GM23338 (cell line): ENCODE results near the gene NOC3L. TPM values are rescaled to one million over a fixed set of nuclear protein-coding genes. Genes with fewer than 3 reads are reported as not detected.

Source experiments
- ATAC-seq: fragments of 200-7000 bp; cut with Tn5 transposase; 3 replicates; pipeline ENCODE4 v1.9.1; 2020
- DNase-seq: peaks from one replicate; pipeline ENCODE4 v3.0.0-alpha.2; 2015; ENCODE audit warnings: low spot score
- H2AFZ ChIP-seq: fragments of 200-600 bp; sonication (generic); 2 replicates; pipeline ENCODE4 v1.8.0; 2016; ENCODE audit warnings: antibody characterized with exemption, mild to moderate bottlenecking, moderate library complexity
- H3F3A ChIP-seq: fragments of 200-600 bp; sonication (generic); replicated peaks from 2 replicates; pipeline ENCODE4 v1.8.0; 2017; ENCODE audit warnings: antibody characterized with exemption, mixed run types, low read depth
- H3K27ac ChIP-seq: fragments of 200-600 bp; sonication (generic); 2 replicates; pipeline ENCODE4 v1.6.1; 2016; ENCODE audit warnings: low read depth
- H3K27me3 ChIP-seq: fragments of 200-600 bp; sonication (generic); 2 replicates; pipeline ENCODE4 v1.8.0; 2016; ENCODE audit warnings: mild to moderate bottlenecking, mixed run types, moderate library complexity; ENCODE audit not compliant: insufficient read depth
- H3K36me3 ChIP-seq: fragments of 200-600 bp; sonication (generic); 2 replicates; pipeline ENCODE4 v1.8.0; 2016; ENCODE audit warnings: mild to moderate bottlenecking; ENCODE audit not compliant: insufficient read depth
- H3K4me1 ChIP-seq: fragments of 200-600 bp; sonication (generic); 2 replicates; pipeline ENCODE4 v1.8.0; 2016; ENCODE audit warnings: mild to moderate bottlenecking, moderate library complexity; ENCODE audit not compliant: insufficient read depth
- H3K4me2 ChIP-seq: fragments of 200-600 bp; sonication (generic); 2 replicates; pipeline ENCODE4 v1.7.1; 2017; ENCODE audit warnings: mixed run types
- H3K4me3 ChIP-seq: fragments of 200-600 bp; sonication (generic); 2 replicates; pipeline ENCODE4 v1.6.1; 2016; ENCODE audit warnings: mixed run types
- H3K79me2 ChIP-seq: fragments of 200-600 bp; sonication (generic); replicated peaks from 2 replicates; pipeline ENCODE4 v1.8.0; 2017; ENCODE audit warnings: mild to moderate bottlenecking; ENCODE audit not compliant: insufficient read depth
- H3K9me2 ChIP-seq: fragments of 200-600 bp; sonication (generic); 2 replicates; pipeline ENCODE4 v1.8.0; 2017; ENCODE audit not compliant: insufficient read depth
- H4K20me1 ChIP-seq: fragments of 200-600 bp; sonication (generic); replicated peaks from 2 replicates; pipeline ENCODE4 v1.8.0; 2017; ENCODE audit warnings: mild to moderate bottlenecking; ENCODE audit not compliant: insufficient read depth
- H3K27ac Mint-ChIP-seq: 2 replicates; pipeline ENCODE4 v1.8.0; 2020; ENCODE audit warnings: inconsistent platforms, mild to moderate bottlenecking, moderate library complexity, mixed read lengths
- H3K27me3 Mint-ChIP-seq: 3 replicates; pipeline ENCODE4 v1.8.0; 2022; ENCODE audit warnings: low read depth, mild to moderate bottlenecking, moderate library complexity, mixed read lengths, inconsistent platforms; ENCODE audit not compliant: insufficient read depth, poor library complexity
- H3K36me3 Mint-ChIP-seq: 3 replicates; pipeline ENCODE4 v1.8.0; 2021; ENCODE audit warnings: low read depth, mild to moderate bottlenecking, inconsistent platforms, moderate library complexity, mixed read lengths
- H3K4me1 Mint-ChIP-seq: 3 replicates; pipeline ENCODE4 v1.8.0; 2020; ENCODE audit warnings: mild to moderate bottlenecking, inconsistent platforms, mixed read lengths
- H3K4me3 Mint-ChIP-seq: 3 replicates; pipeline ENCODE4 v1.8.0; 2021; ENCODE audit warnings: moderate library complexity, mild to moderate bottlenecking, inconsistent platforms, mixed read lengths
- H3K9me3 Mint-ChIP-seq: 3 replicates; pipeline ENCODE4 v1.8.0; 2020; ENCODE audit warnings: moderate library complexity, mild to moderate bottlenecking, inconsistent platforms, mixed read lengths
- CREB1 ChIP-seq: fragments of 250-450 bp; sonication (Bioruptor Pico); IDR thresholded peaks from 2 replicates; pipeline ENCODE4 v1.5.0; 2020; ENCODE audit warnings: low read depth, mild to moderate bottlenecking, moderate library complexity
- EZH2 ChIP-seq: fragments of 200-600 bp; sonication (generic); IDR thresholded peaks from one replicate; pipeline ENCODE4 v1.8.0; 2017; ENCODE audit warnings: antibody characterized with exemption, mild to moderate bottlenecking, low read depth; ENCODE audit not compliant: unreplicated experiment
- JUNB ChIP-seq: IDR thresholded peaks from one replicate; pipeline ENCODE4 v1.6.1; 2016; ENCODE audit warnings: antibody characterized with exemption; ENCODE audit not compliant: unreplicated experiment
- POLR2AphosphoS5 ChIP-seq: IDR thresholded peaks from 2 replicates; pipeline ENCODE4 v1.6.1; 2016; ENCODE audit warnings: antibody characterized with exemption, low read depth
- ZNF114 ChIP-seq: fragments of 250-450 bp; sonication (Bioruptor Pico); IDR thresholded peaks from 2 replicates; pipeline ENCODE4 v1.5.0; 2020; ENCODE audit warnings: mild to moderate bottlenecking, moderate library complexity
- ZNF331 ChIP-seq: fragments of 250-450 bp; sonication (Bioruptor Pico); IDR thresholded peaks from 2 replicates; pipeline ENCODE4 v1.5.0; 2020; ENCODE audit warnings: low read depth, mild to moderate bottlenecking, moderate library complexity
- polyA plus RNA-seq: library from polyadenylated mRNA; unstranded; fragments of >200 nt; fragmentation: Nextera tagmentation; extraction: Ambion mirVana; gene quantifications from 2 replicates; pipeline ENCODE4 v1.2.1, GENCODE V29; 2016
- total RNA-seq: library from RNA; depleted of rRNA; stranded (reverse); fragments of >200 nt; shearing (Covaris generic); gene quantifications from 2 replicates; pipeline ENCODE4 v1.2.3, GENCODE V29; 2014
- TF ChIP-seq, protein P1 (sequence below), 2 experiments: fragments of 200-600 bp in 1 of 2; sonication (generic) in 1 of 2; conservative IDR thresholded peaks; 2 replicates each; pipeline versions ENCODE4 v1.5.1 to v1.6.1; 2016 to 2017; ENCODE audit warnings: antibody characterized with exemption in 2 of 2, low read depth in 2 of 2, mild to moderate bottlenecking in 2 of 2, moderate library complexity in 1 of 2
- TF ChIP-seq, protein P2 (sequence below): IDR thresholded peaks from 2 replicates; pipeline ENCODE4 v1.6.1; 2016; ENCODE audit warnings: antibody characterized with exemption
- TF ChIP-seq, protein P3 (sequence below): IDR thresholded peaks from one replicate; pipeline ENCODE4 v1.6.1; 2018; ENCODE audit warnings: antibody characterized with exemption; ENCODE audit not compliant: unreplicated experiment

The NOC3L gene
- total and polyA plus RNA-seq, 2 experiments from 2014 or later: 43.1 to 62.1 TPM

DNA sequence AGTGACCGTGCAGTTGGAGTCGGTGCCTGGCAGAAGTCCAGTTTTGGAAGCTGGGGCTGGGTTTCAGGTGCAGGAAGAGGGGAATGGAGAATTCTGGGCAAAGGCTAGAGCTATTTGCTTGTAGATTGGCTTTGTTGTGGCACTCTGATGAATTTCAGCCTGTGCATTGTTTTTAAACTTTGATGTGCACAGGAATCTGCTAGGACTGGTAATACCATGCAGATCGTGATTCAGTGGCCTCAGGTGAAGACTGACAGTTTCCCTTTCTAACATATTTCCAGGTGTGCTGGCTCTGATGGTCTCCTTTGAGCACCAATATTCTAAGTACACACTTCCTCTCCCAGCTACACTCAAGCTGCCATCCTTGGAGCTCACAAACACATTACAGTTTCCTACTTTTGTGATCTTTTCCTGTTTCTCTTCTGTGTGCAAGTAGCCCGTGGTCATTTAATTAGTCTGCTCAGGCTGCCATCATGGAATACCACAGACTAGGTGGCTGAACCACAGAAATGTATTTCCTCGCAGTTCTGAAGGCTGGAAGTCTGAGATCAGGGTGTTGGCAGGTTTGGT lies 55.6 kb downstream of the NOC3L start (continued):
- TF ChIP-seq, protein P1, sequence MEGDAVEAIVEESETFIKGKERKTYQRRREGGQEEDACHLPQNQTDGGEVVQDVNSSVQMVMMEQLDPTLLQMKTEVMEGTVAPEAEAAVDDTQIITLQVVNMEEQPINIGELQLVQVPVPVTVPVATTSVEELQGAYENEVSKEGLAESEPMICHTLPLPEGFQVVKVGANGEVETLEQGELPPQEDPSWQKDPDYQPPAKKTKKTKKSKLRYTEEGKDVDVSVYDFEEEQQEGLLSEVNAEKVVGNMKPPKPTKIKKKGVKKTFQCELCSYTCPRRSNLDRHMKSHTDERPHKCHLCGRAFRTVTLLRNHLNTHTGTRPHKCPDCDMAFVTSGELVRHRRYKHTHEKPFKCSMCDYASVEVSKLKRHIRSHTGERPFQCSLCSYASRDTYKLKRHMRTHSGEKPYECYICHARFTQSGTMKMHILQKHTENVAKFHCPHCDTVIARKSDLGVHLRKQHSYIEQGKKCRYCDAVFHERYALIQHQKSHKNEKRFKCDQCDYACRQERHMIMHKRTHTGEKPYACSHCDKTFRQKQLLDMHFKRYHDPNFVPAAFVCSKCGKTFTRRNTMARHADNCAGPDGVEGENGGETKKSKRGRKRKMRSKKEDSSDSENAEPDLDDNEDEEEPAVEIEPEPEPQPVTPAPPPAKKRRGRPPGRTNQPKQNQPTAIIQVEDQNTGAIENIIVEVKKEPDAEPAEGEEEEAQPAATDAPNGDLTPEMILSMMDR (conservative IDR thresholded peaks at IDR 0.05; ENCODE audit: low read depth in 2 of 2): no peak
- TF ChIP-seq JUNB (no peak), ZNF114 (no peak)

DNA sequence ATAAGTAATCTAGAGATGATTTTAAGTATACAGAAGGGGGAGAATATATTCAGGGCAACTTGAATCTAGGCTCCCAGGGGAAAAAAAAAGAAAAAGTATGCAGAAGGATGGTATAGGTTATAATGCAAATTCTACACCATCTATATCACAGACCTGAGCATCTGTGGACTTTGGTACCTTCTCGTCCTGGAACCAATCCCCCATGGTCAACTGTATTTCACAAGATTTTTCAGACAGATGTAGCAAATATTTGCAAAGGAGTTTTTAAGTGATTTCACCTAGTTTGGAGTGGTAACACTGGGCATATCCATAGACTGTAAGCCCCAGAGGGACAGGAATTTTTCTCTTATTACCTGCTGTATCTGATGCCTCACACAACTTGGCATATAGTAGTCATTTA lies 58.8 kb downstream of the NOC3L start:
- Histone ChIP-seq H4K20me1 (no peaks in the 10 kb centered on the region), H3K4me2 (no peak overlapping the region), H3K27me3 (no peaks in the 10 kb centered on the region), H2AFZ (no peak overlapping the region), H3K4me3 (no peak overlapping the region), H3K9me2 (no peaks in the 10 kb centered on the region), H3K79me2 (no peaks in the 10 kb centered on the region), H3K27ac (no peak overlapping the region), H3F3A (no peaks in the 10 kb centered on the region), H3K36me3 (no peaks in the 10 kb centered on the region), H3K4me1 (no peaks in the 10 kb centered on the region)
- Mint-ChIP-seq H3K27me3 (peaks cover 4% of the 10 kb centered on the region), H3K4me1 (no peaks in the 10 kb centered on the region), H3K36me3 (no peaks in the 10 kb centered on the region), H3K4me3 (no peak overlapping the region), H3K9me3 (no peaks in the 10 kb centered on the region), H3K27ac (no peak overlapping the region)
- TF ChIP-seq POLR2AphosphoS5 (no peak), ZNF114 (no peak), ZNF331 (CRISPR knock-in tag) (no peak)
- DNase-seq: no peak
- no peak for ATAC-seq

DNA sequence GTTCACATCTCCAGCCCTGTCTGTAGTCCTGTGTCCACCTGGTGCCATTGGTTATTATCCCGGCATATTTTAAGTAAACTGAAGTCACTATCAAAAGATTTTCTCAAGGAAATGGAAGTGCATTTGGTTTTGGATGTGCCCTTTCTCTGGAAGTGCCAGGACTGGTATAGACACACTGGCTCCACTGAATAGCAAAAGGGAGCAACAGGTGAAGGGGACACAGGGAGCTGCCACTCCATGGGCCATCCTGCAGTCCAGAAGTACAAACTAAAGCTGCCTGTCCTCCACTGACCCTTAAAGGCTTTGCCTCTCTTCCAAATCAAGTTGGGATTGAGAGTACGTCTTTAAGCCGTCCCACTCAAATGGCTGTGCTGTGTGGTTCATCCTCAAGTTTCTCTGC lies 62.7 kb downstream of the NOC3L start:
- Mint-ChIP-seq H3K36me3 (no peaks in the 10 kb centered on the region), H3K27ac (no peak overlapping the region), H3K27me3 (peaks cover 2% of the 10 kb centered on the region), H3K4me1 (no peaks in the 10 kb centered on the region), H3K9me3 (no peaks in the 10 kb centered on the region), H3K4me3 (no peak overlapping the region)
- TF ChIP-seq CREB1 (CRISPR knock-in tag) (no peak), JUNB (no peak), ZNF114 (no peak), EZH2 (no peak), ZNF331 (CRISPR knock-in tag) (no peak)
- TF ChIP-seq, protein P1 (conservative IDR thresholded peaks at IDR 0.05; ENCODE audit: low read depth in 2 of 2): no peak
- TF ChIP-seq, protein P2, sequence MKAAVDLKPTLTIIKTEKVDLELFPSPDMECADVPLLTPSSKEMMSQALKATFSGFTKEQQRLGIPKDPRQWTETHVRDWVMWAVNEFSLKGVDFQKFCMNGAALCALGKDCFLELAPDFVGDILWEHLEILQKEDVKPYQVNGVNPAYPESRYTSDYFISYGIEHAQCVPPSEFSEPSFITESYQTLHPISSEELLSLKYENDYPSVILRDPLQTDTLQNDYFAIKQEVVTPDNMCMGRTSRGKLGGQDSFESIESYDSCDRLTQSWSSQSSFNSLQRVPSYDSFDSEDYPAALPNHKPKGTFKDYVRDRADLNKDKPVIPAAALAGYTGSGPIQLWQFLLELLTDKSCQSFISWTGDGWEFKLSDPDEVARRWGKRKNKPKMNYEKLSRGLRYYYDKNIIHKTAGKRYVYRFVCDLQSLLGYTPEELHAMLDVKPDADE: no peak
- TF ChIP-seq, protein P3, sequence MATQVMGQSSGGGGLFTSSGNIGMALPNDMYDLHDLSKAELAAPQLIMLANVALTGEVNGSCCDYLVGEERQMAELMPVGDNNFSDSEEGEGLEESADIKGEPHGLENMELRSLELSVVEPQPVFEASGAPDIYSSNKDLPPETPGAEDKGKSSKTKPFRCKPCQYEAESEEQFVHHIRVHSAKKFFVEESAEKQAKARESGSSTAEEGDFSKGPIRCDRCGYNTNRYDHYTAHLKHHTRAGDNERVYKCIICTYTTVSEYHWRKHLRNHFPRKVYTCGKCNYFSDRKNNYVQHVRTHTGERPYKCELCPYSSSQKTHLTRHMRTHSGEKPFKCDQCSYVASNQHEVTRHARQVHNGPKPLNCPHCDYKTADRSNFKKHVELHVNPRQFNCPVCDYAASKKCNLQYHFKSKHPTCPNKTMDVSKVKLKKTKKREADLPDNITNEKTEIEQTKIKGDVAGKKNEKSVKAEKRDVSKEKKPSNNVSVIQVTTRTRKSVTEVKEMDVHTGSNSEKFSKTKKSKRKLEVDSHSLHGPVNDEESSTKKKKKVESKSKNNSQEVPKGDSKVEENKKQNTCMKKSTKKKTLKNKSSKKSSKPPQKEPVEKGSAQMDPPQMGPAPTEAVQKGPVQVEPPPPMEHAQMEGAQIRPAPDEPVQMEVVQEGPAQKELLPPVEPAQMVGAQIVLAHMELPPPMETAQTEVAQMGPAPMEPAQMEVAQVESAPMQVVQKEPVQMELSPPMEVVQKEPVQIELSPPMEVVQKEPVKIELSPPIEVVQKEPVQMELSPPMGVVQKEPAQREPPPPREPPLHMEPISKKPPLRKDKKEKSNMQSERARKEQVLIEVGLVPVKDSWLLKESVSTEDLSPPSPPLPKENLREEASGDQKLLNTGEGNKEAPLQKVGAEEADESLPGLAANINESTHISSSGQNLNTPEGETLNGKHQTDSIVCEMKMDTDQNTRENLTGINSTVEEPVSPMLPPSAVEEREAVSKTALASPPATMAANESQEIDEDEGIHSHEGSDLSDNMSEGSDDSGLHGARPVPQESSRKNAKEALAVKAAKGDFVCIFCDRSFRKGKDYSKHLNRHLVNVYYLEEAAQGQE: no peak
- Histone ChIP-seq H3K4me2 (no peak overlapping the region), H3K4me3 (no peak overlapping the region), H3K36me3 (no peaks in the 10 kb centered on the region), H2AFZ (peak overlapping the region; percentile 14; the same call in 1 of the 2 replicates), H3F3A (no peaks in the 10 kb centered on the region), H4K20me1 (no peaks in the 10 kb centered on the region), H3K4me1 (no peaks in the 10 kb centered on the region), H3K9me2 (peaks cover 7% of the 10 kb centered on the region; the same call in 1 of the 2 replicates), H3K79me2 (no peaks in the 10 kb centered on the region), H3K27ac (no peak overlapping the region), H3K27me3 (no peaks in the 10 kb centered on the region)
- DNase-seq: no peak
- no peak for ATAC-seq
